Measurements from ENCODE around the gene IGF2BP2.

GRCh38 chr3:185758912-185759311, 65.9 kb downstream of the IGF2BP2 start:
- TF ChIP-seq, protein P1, sequence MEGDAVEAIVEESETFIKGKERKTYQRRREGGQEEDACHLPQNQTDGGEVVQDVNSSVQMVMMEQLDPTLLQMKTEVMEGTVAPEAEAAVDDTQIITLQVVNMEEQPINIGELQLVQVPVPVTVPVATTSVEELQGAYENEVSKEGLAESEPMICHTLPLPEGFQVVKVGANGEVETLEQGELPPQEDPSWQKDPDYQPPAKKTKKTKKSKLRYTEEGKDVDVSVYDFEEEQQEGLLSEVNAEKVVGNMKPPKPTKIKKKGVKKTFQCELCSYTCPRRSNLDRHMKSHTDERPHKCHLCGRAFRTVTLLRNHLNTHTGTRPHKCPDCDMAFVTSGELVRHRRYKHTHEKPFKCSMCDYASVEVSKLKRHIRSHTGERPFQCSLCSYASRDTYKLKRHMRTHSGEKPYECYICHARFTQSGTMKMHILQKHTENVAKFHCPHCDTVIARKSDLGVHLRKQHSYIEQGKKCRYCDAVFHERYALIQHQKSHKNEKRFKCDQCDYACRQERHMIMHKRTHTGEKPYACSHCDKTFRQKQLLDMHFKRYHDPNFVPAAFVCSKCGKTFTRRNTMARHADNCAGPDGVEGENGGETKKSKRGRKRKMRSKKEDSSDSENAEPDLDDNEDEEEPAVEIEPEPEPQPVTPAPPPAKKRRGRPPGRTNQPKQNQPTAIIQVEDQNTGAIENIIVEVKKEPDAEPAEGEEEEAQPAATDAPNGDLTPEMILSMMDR (IDR thresholded peaks at IDR 0.05): no peak
- TF ChIP-seq POLR2A (IDR thresholded peaks at IDR 0.05): no peak
